Spleen (tissue), 7 donors: ENCODE results near the gene PAFAH1B1.

ENCODE experiments used
- POLR2AphosphoS5 ChIP-seq, 3 donors: sonication (generic); formaldehyde crosslinking; IDR thresholded peaks; one replicate each; pipeline ENCODE4 v1.5.1; 2017; ENCODE audit warnings: antibody characterized with exemption in 3 of 3
- TF ChIP-seq, protein P1 (sequence below), 11 experiments: fragments of 200-600 bp in 7 of 11; fragments of 450-650 bp in 4 of 11; sonication (generic) in 4 of 11; IDR thresholded peaks in 8 of 11; conservative IDR thresholded peaks in 3 of 11; 1 replicate in 7 of 11; 2 replicates in 4 of 11; pipeline versions ENCODE4 v1.4.0 to v1.8.0; 2016 to 2021; ENCODE audit warnings: antibody characterized with exemption in 11 of 11, inconsistent platforms in 4 of 11, mild to moderate bottlenecking in 1 of 11
- donor health status: DM: no; HTN: no; CAD: no; lungs with moderate emphysema.
- donor health status: DM: no; HTN: no; CAD: no.
- donor health status: DM: no; HTN: no; CAD: no.

DNA sequence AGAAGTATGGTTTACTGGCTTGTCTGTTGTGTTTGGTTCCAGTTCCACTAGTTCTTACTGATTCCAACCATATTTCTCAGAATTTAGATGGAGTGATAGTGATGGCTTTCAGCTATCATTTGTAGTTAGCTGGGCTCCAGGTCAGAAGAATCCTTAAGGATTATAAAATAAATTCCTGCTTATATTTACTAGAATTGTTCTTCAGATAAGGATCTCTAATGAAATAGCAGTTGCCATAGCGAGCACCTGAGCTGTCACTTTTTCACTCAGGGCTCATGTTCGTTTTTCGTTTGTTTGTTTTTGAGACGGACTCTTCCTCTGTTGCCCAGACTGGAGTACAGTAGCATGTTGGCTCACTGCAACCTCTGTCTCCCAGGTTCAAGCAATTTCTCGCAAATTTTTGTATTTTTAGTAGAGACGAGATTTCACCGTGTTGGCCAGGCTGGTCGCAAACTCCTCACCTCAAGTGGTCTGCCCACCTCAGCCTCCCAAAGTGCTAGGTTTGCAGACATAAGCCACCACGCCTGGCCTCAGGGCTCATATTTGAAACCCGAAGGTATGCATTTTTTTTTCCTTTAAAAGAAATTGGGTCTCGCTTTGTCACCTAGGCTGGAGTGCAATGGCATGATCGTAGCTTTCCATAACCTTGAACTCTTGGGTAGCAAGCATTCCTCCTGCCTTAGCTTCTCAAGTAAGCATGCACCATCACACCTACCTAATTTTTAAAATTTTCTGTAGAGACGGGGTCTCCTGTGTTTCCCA is 42.9 kb downstream of the PAFAH1B1 start:
- TF ChIP-seq, protein P1, sequence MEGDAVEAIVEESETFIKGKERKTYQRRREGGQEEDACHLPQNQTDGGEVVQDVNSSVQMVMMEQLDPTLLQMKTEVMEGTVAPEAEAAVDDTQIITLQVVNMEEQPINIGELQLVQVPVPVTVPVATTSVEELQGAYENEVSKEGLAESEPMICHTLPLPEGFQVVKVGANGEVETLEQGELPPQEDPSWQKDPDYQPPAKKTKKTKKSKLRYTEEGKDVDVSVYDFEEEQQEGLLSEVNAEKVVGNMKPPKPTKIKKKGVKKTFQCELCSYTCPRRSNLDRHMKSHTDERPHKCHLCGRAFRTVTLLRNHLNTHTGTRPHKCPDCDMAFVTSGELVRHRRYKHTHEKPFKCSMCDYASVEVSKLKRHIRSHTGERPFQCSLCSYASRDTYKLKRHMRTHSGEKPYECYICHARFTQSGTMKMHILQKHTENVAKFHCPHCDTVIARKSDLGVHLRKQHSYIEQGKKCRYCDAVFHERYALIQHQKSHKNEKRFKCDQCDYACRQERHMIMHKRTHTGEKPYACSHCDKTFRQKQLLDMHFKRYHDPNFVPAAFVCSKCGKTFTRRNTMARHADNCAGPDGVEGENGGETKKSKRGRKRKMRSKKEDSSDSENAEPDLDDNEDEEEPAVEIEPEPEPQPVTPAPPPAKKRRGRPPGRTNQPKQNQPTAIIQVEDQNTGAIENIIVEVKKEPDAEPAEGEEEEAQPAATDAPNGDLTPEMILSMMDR (IDR thresholded peaks at IDR 0.05 in 8 of 11, conservative IDR thresholded peaks at IDR 0.05 in 3 of 11), result no peak
- no peak for TF ChIP-seq POLR2AphosphoS5 (IDR thresholded peaks at IDR 0.05)
